Hepatocyte (in vitro differentiated cells): ENCODE measurements around the gene AKR1D1. TPM values are rescaled to one million over a fixed set of nuclear protein-coding genes. Genes with fewer than 3 reads are reported as not detected.

Experiments
- DNase-seq: peaks from one replicate; pipeline ENCODE4 v3.0.0-alpha.2; 2016; ENCODE audit warnings: low spot score
- H2AFZ ChIP-seq: fragments of 200-600 bp; sonication (generic); 2 replicates; pipeline ENCODE4 v1.6.0; 2016; ENCODE audit warnings: antibody characterized with exemption, mild to moderate bottlenecking
- H3K27ac ChIP-seq: fragments of 200-600 bp; sonication (generic); 2 replicates; pipeline ENCODE4 v1.5.1; 2016; ENCODE audit warnings: mild to moderate bottlenecking
- H3K27me3 ChIP-seq: fragments of 200-600 bp; sonication (generic); 2 replicates; pipeline ENCODE4 v1.6.1; 2016
- H3K36me3 ChIP-seq: fragments of 200-600 bp; sonication (generic); replicated peaks from 2 replicates; pipeline ENCODE4 v1.5.1; 2016; ENCODE audit warnings: low read depth; ENCODE audit not compliant: insufficient read depth
- H3K4me1 ChIP-seq: fragments of 200-600 bp; sonication (generic); 2 replicates; pipeline ENCODE4 v1.5.1; 2016; ENCODE audit warnings: mild to moderate bottlenecking, moderate library complexity; ENCODE audit not compliant: insufficient read depth
- H3K4me2 ChIP-seq: fragments of 200-600 bp; sonication (generic); 2 replicates; pipeline ENCODE4 v1.6.0; 2016
- H3K4me3 ChIP-seq: fragments of 200-600 bp; sonication (generic); 2 replicates; pipeline ENCODE4 v1.5.1; 2016; ENCODE audit warnings: mild to moderate bottlenecking
- H3K79me2 ChIP-seq: fragments of 200-600 bp; sonication (generic); 2 replicates; pipeline ENCODE4 v1.6.0; 2017; ENCODE audit warnings: mild to moderate bottlenecking
- H3K9me2 ChIP-seq: fragments of 200-600 bp; sonication (generic); replicated peaks from 2 replicates; pipeline ENCODE4 v1.6.0; 2017; ENCODE audit warnings: mild to moderate bottlenecking; ENCODE audit not compliant: insufficient read depth
- H3K9me3 ChIP-seq: fragments of 200-600 bp; sonication (generic); 2 replicates; pipeline ENCODE4 v1.5.1; 2016; ENCODE audit warnings: low read depth, mild to moderate bottlenecking
- H4K20me1 ChIP-seq: fragments of 200-600 bp; sonication (generic); 2 replicates; pipeline ENCODE4 v1.6.0; 2016; ENCODE audit warnings: mild to moderate bottlenecking; ENCODE audit not compliant: insufficient read depth, poor library complexity, severe bottlenecking
- EZH2 ChIP-seq: fragments of 200-600 bp; sonication (generic); IDR thresholded peaks from 2 replicates; pipeline ENCODE4 v1.6.1; 2016; ENCODE audit warnings: antibody characterized with exemption, mild to moderate bottlenecking, borderline replicate concordance
- EZH2phosphoT487 ChIP-seq: fragments of 200-600 bp; sonication (generic); IDR thresholded peaks from one replicate; pipeline ENCODE4 v1.6.1; 2018; ENCODE audit warnings: antibody characterized with exemption, mild to moderate bottlenecking, low read depth, moderate library complexity; ENCODE audit not compliant: unreplicated experiment, severe bottlenecking
- WGBS: methylation state at CpG from one replicate; pipeline ENCODE4 v1.1.6; 2016; ENCODE audit warnings: low lambda C conversion rate; ENCODE audit errors: missing lambda C conversion rate; 5-methylcytosine and 5-hydroxymethylcytosine counted together
- polyA plus RNA-seq: library from polyadenylated mRNA; unstranded; fragments of >200 nt; fragmentation: Nextera tagmentation; extraction: Ambion mirVana; gene quantifications from 2 replicates; pipeline ENCODE4 v1.2.1, GENCODE V29; 2016
- small RNA-seq: library from RNA; depleted of rRNA; stranded (forward); fragments of <200 nt; gene quantifications from one replicate; pipeline ENCODE3, GENCODE V24; 2014
- total RNA-seq: library from RNA; depleted of rRNA; stranded (reverse); fragments of >200 nt; gene quantifications from 2 replicates; pipeline ENCODE4 v1.2.3, GENCODE V29; 2014
- TF ChIP-seq, protein P1 (sequence below): fragments of 200-600 bp; sonication (generic); IDR thresholded peaks from 2 replicates; pipeline ENCODE4 v1.5.1; 2016; ENCODE audit warnings: antibody characterized with exemption, mild to moderate bottlenecking; ENCODE audit not compliant: poor library complexity

Gene AKR1D1
- total and polyA plus RNA-seq, 2 experiments from 2014 or later, result 8.1 to 25.4 TPM

DNA sequence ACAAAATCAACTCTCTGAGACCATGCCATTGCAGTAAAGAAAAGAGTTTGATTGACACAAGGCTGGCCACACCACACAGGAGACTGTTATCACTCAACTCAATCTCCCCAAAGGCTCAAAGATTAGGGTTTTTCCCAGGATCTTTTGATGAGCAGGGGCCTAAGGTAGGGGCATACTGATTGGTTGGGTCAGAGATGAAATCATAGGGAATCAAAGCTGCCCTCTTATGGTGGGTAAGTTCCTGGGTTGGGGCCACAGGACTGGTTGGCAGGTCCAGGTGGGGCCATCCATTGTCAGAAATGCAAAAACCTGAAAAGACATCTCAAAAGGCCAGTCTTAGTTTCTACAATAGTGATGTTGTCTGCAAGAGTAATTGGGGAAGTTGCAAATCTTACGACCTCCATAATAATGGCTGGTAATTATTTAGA lies 91.6 kb downstream of the AKR1D1 start:
- no peaks in the 10 kb centered on the region for H3K9me2 ChIP-seq
- H3K4me3 ChIP-seq, result no peak overlapping the region
- H2AFZ ChIP-seq, result no peak overlapping the region
- no peaks in the 10 kb centered on the region for H4K20me1 ChIP-seq
- H3K36me3 ChIP-seq, result no peaks in the 10 kb centered on the region
- H3K27me3 ChIP-seq, result no peaks in the 10 kb centered on the region
- peaks cover 9% of the 10 kb centered on the region for H3K4me1 ChIP-seq
- no peak overlapping the region for H3K4me2 ChIP-seq
- TF ChIP-seq EZH2 (no peak), EZH2phosphoT487 (no peak)
- TF ChIP-seq, protein P1, sequence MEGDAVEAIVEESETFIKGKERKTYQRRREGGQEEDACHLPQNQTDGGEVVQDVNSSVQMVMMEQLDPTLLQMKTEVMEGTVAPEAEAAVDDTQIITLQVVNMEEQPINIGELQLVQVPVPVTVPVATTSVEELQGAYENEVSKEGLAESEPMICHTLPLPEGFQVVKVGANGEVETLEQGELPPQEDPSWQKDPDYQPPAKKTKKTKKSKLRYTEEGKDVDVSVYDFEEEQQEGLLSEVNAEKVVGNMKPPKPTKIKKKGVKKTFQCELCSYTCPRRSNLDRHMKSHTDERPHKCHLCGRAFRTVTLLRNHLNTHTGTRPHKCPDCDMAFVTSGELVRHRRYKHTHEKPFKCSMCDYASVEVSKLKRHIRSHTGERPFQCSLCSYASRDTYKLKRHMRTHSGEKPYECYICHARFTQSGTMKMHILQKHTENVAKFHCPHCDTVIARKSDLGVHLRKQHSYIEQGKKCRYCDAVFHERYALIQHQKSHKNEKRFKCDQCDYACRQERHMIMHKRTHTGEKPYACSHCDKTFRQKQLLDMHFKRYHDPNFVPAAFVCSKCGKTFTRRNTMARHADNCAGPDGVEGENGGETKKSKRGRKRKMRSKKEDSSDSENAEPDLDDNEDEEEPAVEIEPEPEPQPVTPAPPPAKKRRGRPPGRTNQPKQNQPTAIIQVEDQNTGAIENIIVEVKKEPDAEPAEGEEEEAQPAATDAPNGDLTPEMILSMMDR, result no peak
- DNase-seq, result no peak
- H3K27ac ChIP-seq, result no peak overlapping the region
- H3K79me2 ChIP-seq, result no peaks in the 10 kb centered on the region
- H3K9me3 ChIP-seq, result peaks cover 4% of the 10 kb centered on the region
- WGBS, result 80% methylated on average over 1 of the region's 1 CpG

Small RNA genes within 50 kb of the gene (small RNA-seq; reads per million reads assigned to genes)
- not detected for gene AC024082.2
- gene RN7SKP223, result not detected

Other genes with a start within 250 kb of the AKR1D1 start
- 1.8 and 2.7 TPM in 2 replicates for gene DGKI, start 229.5 kb upstream of the AKR1D1 start, total RNA-seq
- gene DGKI, start 229.5 kb upstream of the AKR1D1 start, polyA plus RNA-seq, result 0.47 and 2.4 TPM in 2 replicates
- gene CREB3L2, start 74.4 kb upstream of the AKR1D1 start, total RNA-seq, result 33.9 and 38.3 TPM in 2 replicates
- gene CREB3L2, start 74.4 kb upstream of the AKR1D1 start, polyA plus RNA-seq, result 34.4 and 37.6 TPM in 2 replicates